H1 (cell line): Measurements from ENCODE around the gene KCTD2. TPM values are rescaled to one million over a fixed set of nuclear protein-coding genes. Genes with fewer than 3 reads are reported as not detected.

ENCODE experiments used
- CTCF ChIA-PET: fragments of 300-600 bp; sonication (Branson Sonifier 250); formaldehyde crosslinking; loops from one replicate; lab custom pipeline; 2021; ENCODE audit not compliant: partially characterized antibody; lab: Charles Lee
- POLR2A ChIA-PET: fragments of 300-600 bp; sonication (Branson Sonifier 250); formaldehyde crosslinking; loops from one replicate; lab custom pipeline; 2021; ENCODE audit warnings: inconsistent platforms; ENCODE audit not compliant: partially characterized antibody; lab: Charles Lee
- DNase-seq, 2 experiments: peaks; one replicate each; pipeline versions ENCODE4 v3.0.0 to v3.0.0-alpha.2; 2010 to 2022; ENCODE audit warnings: low spot score in 2 of 2, low read depth in 1 of 2, mixed read lengths in 1 of 2
- FAIRE-seq: peaks from 2 replicates; lab custom pipeline; 2011; peaks lifted over from hg19 to GRCh38; lab: Jason Lieb, UNC
- H2AFZ ChIP-seq: 2 replicates; pipeline ENCODE4 v1.8.1; 2012; ENCODE audit warnings: low read length, inconsistent platforms
- H2AK5ac ChIP-seq: 2 replicates; pipeline ENCODE4 v1.6.1; 2013; ENCODE audit warnings: low read depth, low read length
- H2BK120ac ChIP-seq: replicated peaks from 2 replicates; pipeline ENCODE3; 2013; ENCODE audit warnings: low read depth, low read length, inconsistent platforms
- H2BK12ac ChIP-seq: 2 replicates; pipeline ENCODE4 v1.6.1; 2013; ENCODE audit warnings: low read depth, low read length
- H2BK15ac ChIP-seq: 2 replicates; pipeline ENCODE4 v1.6.1; 2013; ENCODE audit warnings: low read length
- H2BK20ac ChIP-seq: 2 replicates; pipeline ENCODE4 v1.6.1; 2013; ENCODE audit warnings: low read length
- H2BK5ac ChIP-seq: 2 replicates; pipeline ENCODE4 v1.6.1; 2013; ENCODE audit warnings: low read depth, low read length
- H3K14ac ChIP-seq: 2 replicates; pipeline ENCODE4 v1.6.1; 2013; ENCODE audit warnings: inconsistent platforms; ENCODE audit not compliant: insufficient read length
- H3K18ac ChIP-seq: 2 replicates; pipeline ENCODE4 v1.6.1; 2013; ENCODE audit warnings: low read length; ENCODE audit errors: extremely low read depth
- H3K23ac ChIP-seq: 2 replicates; pipeline ENCODE4 v1.6.1; 2013; ENCODE audit warnings: inconsistent platforms; ENCODE audit not compliant: insufficient read length
- H3K23me2 ChIP-seq: 2 replicates; pipeline ENCODE4 v1.6.1; 2013; ENCODE audit warnings: low read depth, low read length
- H3K27ac ChIP-seq: 2 replicates; pipeline ENCODE4 v1.6.1; 2011; ENCODE audit warnings: low read depth, low read length, inconsistent platforms
- H3K27me3 ChIP-seq, 4 experiments: replicated peaks in 1 of 4; 1 replicate in 1 of 4; 2 replicates in 3 of 4; pipeline versions ENCODE4 v1.6.1 to v1.8.1; 2011 to 2013; ENCODE audit warnings: low read length in 3 of 4, mild to moderate bottlenecking in 3 of 4, inconsistent platforms in 2 of 4, mixed read lengths in 2 of 4, moderate library complexity in 1 of 4; ENCODE audit not compliant: control insufficient read depth in 3 of 4, insufficient read depth in 3 of 4; ENCODE audit errors: extremely low read depth in 1 of 4
- H3K36me3 ChIP-seq, 4 experiments: 2 replicates each; pipeline versions ENCODE4 v1.6.1 to v1.8.1; 2011 to 2013; ENCODE audit warnings: mild to moderate bottlenecking in 4 of 4, low read length in 3 of 4, moderate library complexity in 2 of 4, control low read depth in 1 of 4, inconsistent platforms in 1 of 4; ENCODE audit not compliant: insufficient read depth in 4 of 4, control insufficient read depth in 2 of 4
- H3K4ac ChIP-seq: replicated peaks from 2 replicates; pipeline ENCODE3; 2013; ENCODE audit warnings: low read length, low read depth, mixed read lengths, inconsistent platforms; ENCODE audit not compliant: insufficient read length
- H3K4me1 ChIP-seq, 4 experiments: replicated peaks in 1 of 4; 1 replicate in 1 of 4; 2 replicates in 3 of 4; pipeline versions ENCODE4 v1.6.1 to v1.8.1; 2011 to 2013; ENCODE audit warnings: low read length in 3 of 4, inconsistent platforms in 2 of 4, mixed read lengths in 1 of 4; ENCODE audit not compliant: insufficient read depth in 4 of 4, control insufficient read depth in 3 of 4
- H3K4me2 ChIP-seq, 2 experiments: 2 replicates each; pipeline versions ENCODE4 v1.6.1 to v1.8.1; 2011 to 2013; ENCODE audit warnings: low read depth in 2 of 2, low read length in 2 of 2, control low read depth in 1 of 2, inconsistent platforms in 1 of 2, mild to moderate bottlenecking in 1 of 2; ENCODE audit not compliant: insufficient read depth in 1 of 2
- H3K4me3 ChIP-seq, 4 experiments: fragments of 200-600, 300-600 bp in 1 of 4; sonication (generic), shearing (Covaris generic), sonication (Bioruptor Twin) in 1 of 4; 2 replicates each; pipeline versions ENCODE4 v1.5.1 to v1.8.1; 2011 to 2016; ENCODE audit warnings: low read length in 4 of 4, low read depth in 3 of 4, control low read depth in 2 of 4, inconsistent platforms in 2 of 4, mild to moderate bottlenecking in 2 of 4, mixed read lengths in 1 of 4, moderate library complexity in 1 of 4; ENCODE audit not compliant: insufficient read depth in 2 of 4; ENCODE audit errors: extremely low read depth in 1 of 4
- H3K56ac ChIP-seq: replicated peaks from 2 replicates; pipeline ENCODE3; 2013; ENCODE audit warnings: low read depth, mild to moderate bottlenecking, mixed read lengths, low read length, inconsistent platforms; ENCODE audit not compliant: insufficient read length
- H3K79me1 ChIP-seq: 2 replicates; pipeline ENCODE4 v1.6.1; 2013; ENCODE audit warnings: low read depth, low read length, control low read depth
- H3K79me2 ChIP-seq, 2 experiments: 2 replicates each; pipeline versions ENCODE4 v1.6.1 to v1.8.1; 2012 to 2013; ENCODE audit warnings: low read length in 2 of 2, mild to moderate bottlenecking in 2 of 2, inconsistent platforms in 1 of 2; ENCODE audit not compliant: insufficient read depth in 2 of 2, control insufficient read depth in 1 of 2
- H3K9ac ChIP-seq, 4 experiments: replicated peaks in 1 of 4; 1 replicate in 1 of 4; 2 replicates in 3 of 4; pipeline versions ENCODE4 v1.6.1 to v1.8.1; 2011 to 2013; ENCODE audit warnings: low read depth in 3 of 4, low read length in 3 of 4, control low read depth in 2 of 4, mild to moderate bottlenecking in 2 of 4, moderate library complexity in 2 of 4, inconsistent platforms in 1 of 4; ENCODE audit errors: extremely low read depth in 1 of 4
- H3K9me3 ChIP-seq, 2 experiments: 2 replicates each; pipeline versions ENCODE4 v1.6.1 to v1.8.1; 2012 to 2013; ENCODE audit warnings: mild to moderate bottlenecking in 2 of 2, moderate library complexity in 2 of 2, control low read depth in 1 of 2, inconsistent platforms in 1 of 2, low read depth in 1 of 2, low read length in 1 of 2, mixed read lengths in 1 of 2; ENCODE audit not compliant: insufficient read depth in 2 of 2
- H4K20me1 ChIP-seq, 2 experiments: replicated peaks in 1 of 2; 2 replicates each; pipeline versions ENCODE3 to v1.8.1; 2011 to 2013; ENCODE audit warnings: inconsistent platforms in 2 of 2, low read length in 2 of 2, mild to moderate bottlenecking in 1 of 2; ENCODE audit not compliant: insufficient read depth in 2 of 2, control insufficient read depth in 1 of 2
- H4K5ac ChIP-seq: 2 replicates; pipeline ENCODE4 v1.6.1; 2013; ENCODE audit warnings: low read length, low read depth, mixed read lengths, inconsistent platforms; ENCODE audit not compliant: insufficient read length
- H4K8ac ChIP-seq: 2 replicates; pipeline ENCODE4 v1.8.0; 2013; ENCODE audit warnings: mild to moderate bottlenecking, moderate library complexity, low read length, inconsistent platforms; ENCODE audit not compliant: insufficient read depth; ENCODE audit errors: extremely low read depth
- H4K91ac ChIP-seq: replicated peaks from 2 replicates; pipeline ENCODE3; 2013; ENCODE audit warnings: low read length, mixed read lengths, inconsistent platforms; ENCODE audit not compliant: insufficient read length
- ASH2L ChIP-seq: fragments of 200-600, 300-600 bp; sonication (generic); IDR thresholded peaks from one replicate; pipeline ENCODE4 v1.7.1; 2017; ENCODE audit warnings: low read length
- ATF2 ChIP-seq: IDR thresholded peaks from 2 replicates; pipeline ENCODE4 v1.6.1; 2012; ENCODE audit warnings: low read length, inconsistent platforms
- BACH1 ChIP-seq: IDR thresholded peaks from 2 replicates; pipeline ENCODE4 v1.6.1; 2012; ENCODE audit warnings: low read length, improper control_type of control experiment
- CEBPB ChIP-seq: IDR thresholded peaks from 2 replicates; pipeline ENCODE4 v1.6.1; 2012; ENCODE audit warnings: low read depth, low read length
- MAFK ChIP-seq: IDR thresholded peaks from 2 replicates; pipeline ENCODE4 v1.6.1; 2012; ENCODE audit warnings: low read depth, mild to moderate bottlenecking, improper control_type of control experiment, low read length
- PHF8 ChIP-seq: fragments of 200-600 bp; sonication (generic); conservative IDR thresholded peaks from 2 replicates; pipeline ENCODE4 v1.7.1; 2012; ENCODE audit warnings: low read depth, mild to moderate bottlenecking, inconsistent platforms, low read length, moderate library complexity
- RBBP5 ChIP-seq: IDR thresholded peaks from 2 replicates; pipeline ENCODE4 v1.7.1; 2012; ENCODE audit warnings: low read depth, mild to moderate bottlenecking, inconsistent platforms, low read length, moderate library complexity, borderline replicate concordance
- RFX5 ChIP-seq: IDR thresholded peaks from 2 replicates; pipeline ENCODE4 v1.6.1; 2011; ENCODE audit warnings: low read depth, low read length, improper control_type of control experiment, borderline replicate concordance
- SP1 ChIP-seq: IDR thresholded peaks from 2 replicates; pipeline ENCODE4 v1.6.1; 2011; ENCODE audit warnings: low read depth, low read length
- SP2 ChIP-seq: IDR thresholded peaks from 2 replicates; pipeline ENCODE4 v1.6.1; 2012; ENCODE audit warnings: mild to moderate bottlenecking, low read length, inconsistent platforms
- TEAD4 ChIP-seq: IDR thresholded peaks from 2 replicates; pipeline ENCODE4 v1.6.1; 2012; ENCODE audit warnings: low read depth, low read length, inconsistent platforms, mixed read lengths
- YY1 ChIP-seq: IDR thresholded peaks from 2 replicates; pipeline ENCODE4 v1.6.1; 2011; ENCODE audit warnings: low read depth, mild to moderate bottlenecking, low read length
- WGBS, 2 experiments: shearing (Covaris generic) in 1 of 2; methylation state at CpG; one replicate each; pipeline versions ENCODE4 v1.1.6 to v1.1.7; 2013 to 2015; ENCODE audit warnings: low lambda C conversion rate in 2 of 2, mixed read lengths in 2 of 2, inconsistent platforms in 1 of 2, low coverage in 1 of 2, missing lambda C conversion rate in 1 of 2; ENCODE audit not compliant: insufficient replicate concordance in 2 of 2, insufficient coverage in 1 of 2, insufficient read length in 1 of 2; ENCODE audit errors: extremely low coverage in 1 of 2, missing lambda C conversion rate in 1 of 2; 5-methylcytosine and 5-hydroxymethylcytosine counted together
- polyA plus RNA-seq, 7 experiments: library from polyadenylated mRNA; depleted of rRNA in 3 of 7; stranded (reverse) in 5 of 7; unstranded in 2 of 7; fragments of >200 nt in 5 of 7; fragments of 200-250 nt in 2 of 7; gene quantifications; 1 replicate in 5 of 7; 2 replicates in 1 of 7; 4 replicates in 1 of 7; pipeline versions ENCODE4 v1.2.1 to v1.2.3, GENCODE V29; 2011 to 2013; ENCODE audit warnings: missing spikeins in 2 of 7, mixed read lengths in 2 of 7
- total RNA-seq: library from RNA; stranded (reverse); fragmentation: NEBNext Ultra II Directional; extraction: Animal tissue kit (Norgen Biotek cat#: 25700); gene quantifications from 2 replicates; pipeline ENCODE4 v1.2.1, GENCODE V29; 2021

Gene KCTD2
- total and polyA plus RNA-seq, 2 of the 8 experiments (the other 6 are each of a cell fraction or from before 2014, with no cell fraction given) = 33.7 to 36.8 TPM

GRCh38 chr17:75065562-75066151 is 18.6 kb downstream of the KCTD2 start:
- no peak overlapping the region for H3K4ac ChIP-seq
- H3K4me2 ChIP-seq = no peak overlapping the region
- H3K23ac ChIP-seq = no peak overlapping the region
- 93% methylated on average over 6 of the region's 6 CpGs; no CpG with 5 or more reads in 1 of the 2 experiments for WGBS, 2 experiments
- H3K9ac ChIP-seq = no peak overlapping the region; a peak in 1 of 7 replicates
- no peaks in the 10 kb centered on the region for H3K27me3 ChIP-seq
- H2AK5ac ChIP-seq = no peak overlapping the region
- H2BK5ac ChIP-seq = no peak overlapping the region
- no peak overlapping the region for H2BK15ac ChIP-seq
- no peaks in the 10 kb centered on the region for H3K23me2 ChIP-seq
- no peak overlapping the region for H3K56ac ChIP-seq
- ChIA-PET CTCF (interaction anchor here (0.8 to 1.5 kb wide), 6 partner anchors 11 to 136 kb away, joined by 3 to 5 read pairs (median 3); partner anchors contain the start of gene CDR2L), POLR2A (interaction anchor here (1.2 to 5.8 kb wide), 3 partner anchors 12 to 44 kb away, joined by 3 to 25 read pairs (median 3); partner anchors contain the start of gene ARMC7)
- peaks cover 0 to 7% of the 10 kb centered on the region in 2 experiments for H4K20me1 ChIP-seq
- H4K8ac ChIP-seq = peak overlapping the region; percentile 29; the same call in 1 of the 2 replicates
- H3K4me1 ChIP-seq = no peaks in the 10 kb centered on the region; a peak in 1 of 7 replicates
- no peak overlapping the region for H2BK120ac ChIP-seq
- H2BK20ac ChIP-seq = no peak overlapping the region
- H3K14ac ChIP-seq = no peak overlapping the region
- no peaks in the 10 kb centered on the region for H3K79me2 ChIP-seq
- H3K18ac ChIP-seq = no peak overlapping the region
- no peaks in the 10 kb centered on the region for H3K9me3 ChIP-seq
- no peak overlapping the region for H3K4me3 ChIP-seq
- DNase-seq (no peak), FAIRE-seq (no peak)
- no peak overlapping the region for H2AFZ ChIP-seq
- H3K79me1 ChIP-seq = peaks cover 2% of the 10 kb centered on the region; the same call in 1 of the 2 replicates
- H2BK12ac ChIP-seq = no peak overlapping the region
- H3K36me3 ChIP-seq = peaks cover 19 to 43% (median 34%) of the 10 kb centered on the region in 4 experiments
- H4K5ac ChIP-seq = no peak overlapping the region
- no peak overlapping the region for H4K91ac ChIP-seq
- H3K27ac ChIP-seq = no peak overlapping the region
- TF ChIP-seq PHF8 = no peak
- no peak for TF ChIP-seq SP2
- no peak for TF ChIP-seq YY1
- TF ChIP-seq MAFK = no peak
- TF ChIP-seq RFX5 = no peak
- TF ChIP-seq CEBPB = no peak
- no peak for TF ChIP-seq TEAD4
- TF ChIP-seq ASH2L = no peak
- no peak for TF ChIP-seq SP1
- no peak for TF ChIP-seq RBBP5
- TF ChIP-seq ATF2 = no peak
- no peak for TF ChIP-seq BACH1
